B cell (primary cell): Measurements from ENCODE around the gene PTH1R.

Source experiments
- CTCF ChIP-seq: fragments of 200-600 bp; IDR thresholded peaks from one replicate; pipeline ENCODE4 v1.8.0; 2022; ENCODE audit warnings: antibody characterized with exemption, mild to moderate bottlenecking
- EZH2 ChIP-seq: IDR thresholded peaks from 2 replicates; pipeline ENCODE4 v1.6.1; 2012; ENCODE audit warnings: borderline replicate concordance, low read depth, mild to moderate bottlenecking, moderate library complexity, low read length; ENCODE audit not compliant: insufficient read depth, poor library complexity, severe bottlenecking

GRCh38 chr3:46946416-46946815 is 68.9 kb downstream of the PTH1R start:
- TF ChIP-seq CTCF (no peak), EZH2 (no peak)
